ENCODE results near the gene CHIC2. TPM values are rescaled to one million over a fixed set of nuclear protein-coding genes. Genes with fewer than 3 reads are reported as not detected.

CHIC2 gene
- total RNA-seq, 1 experiment from 2014 or later = 73.7 TPM

GRCh38 chr4:53997898-53998297 is 66.5 kb downstream of the CHIC2 start:
- no peaks in the 10 kb centered on the region for H3K27me3 ChIP-seq (replicated peaks)
- DNase-seq (ENCODE audit: low read depth in 1 of 2, low spot score in 2 of 2) = no peak
- no peak overlapping the region for H3K4me3 ChIP-seq
- no peaks in the 10 kb centered on the region for H3K9me3 ChIP-seq (replicated peaks)
- H3K4me1 ChIP-seq (replicated peaks) = no peaks in the 10 kb centered on the region
- H3K27ac ChIP-seq = no peak overlapping the region
- peaks cover 4% of the 10 kb centered on the region; the same call in 1 of the 2 replicates for H3K36me3 ChIP-seq

- Histone ChIP-seq H3K9me3 (replicated peaks) (no peaks in the 10 kb centered on the region), H3K4me3 (no peak overlapping the region), H3K27ac (no peak overlapping the region), H3K27me3 (replicated peaks) (no peaks in the 10 kb centered on the region), H3K4me1 (replicated peaks) (no peaks in the 10 kb centered on the region), H3K36me3 (no peaks in the 10 kb centered on the region)
- DNase-seq (ENCODE audit: low read depth in 1 of 2, low spot score in 2 of 2) = no peak
Observed at GRCh38 chr4:53994382-53995102, 69.9 kb downstream of the CHIC2 start.

- Histone ChIP-seq H3K4me3 (no peak overlapping the region), H3K9me3 (replicated peaks) (no peaks in the 10 kb centered on the region), H3K36me3 (no peaks in the 10 kb centered on the region), H3K4me1 (replicated peaks) (peaks cover 4% of the 10 kb centered on the region), H3K27me3 (replicated peaks) (no peaks in the 10 kb centered on the region), H3K27ac (no peak overlapping the region)
- DNase-seq (ENCODE audit: low read depth in 1 of 2, low spot score in 2 of 2) = no peak
Observed at GRCh38 chr4:53992785-53993184, 71.6 kb downstream of the CHIC2 start.

GRCh38 chr4:53991821-53992220 is 72.6 kb downstream of the CHIC2 start:
- H3K27me3 ChIP-seq (replicated peaks) = no peaks in the 10 kb centered on the region
- H3K4me3 ChIP-seq = no peak overlapping the region
- no peak overlapping the region for H3K27ac ChIP-seq
- H3K9me3 ChIP-seq (replicated peaks) = no peaks in the 10 kb centered on the region
- H3K36me3 ChIP-seq = no peaks in the 10 kb centered on the region
- H3K4me1 ChIP-seq (replicated peaks) = peaks cover 6% of the 10 kb centered on the region
- DNase-seq (ENCODE audit: low read depth in 1 of 2, low spot score in 2 of 2) = no peak

- no peak for DNase-seq (ENCODE audit: low read depth in 1 of 2, low spot score in 2 of 2)
- no peaks in the 10 kb centered on the region for H3K27me3 ChIP-seq (replicated peaks)
- no peaks in the 10 kb centered on the region for H3K36me3 ChIP-seq
- H3K4me1 ChIP-seq (replicated peaks) = peaks cover 6% of the 10 kb centered on the region
- no peak overlapping the region for H3K4me3 ChIP-seq
- no peaks in the 10 kb centered on the region for H3K9me3 ChIP-seq (replicated peaks)
- H3K27ac ChIP-seq = no peak overlapping the region
Observed at GRCh38 chr4:53990641-53991040, 73.8 kb downstream of the CHIC2 start.

GRCh38 chr4:53987761-53988171 is 76.6 kb downstream of the CHIC2 start:
- peak in 1 of 2 experiments; percentile 19 for DNase-seq (ENCODE audit: low read depth in 1 of 2, low spot score in 2 of 2)
- Histone ChIP-seq H3K4me3 (no peak overlapping the region), H3K27me3 (replicated peaks) (no peaks in the 10 kb centered on the region), H3K36me3 (no peaks in the 10 kb centered on the region), H3K9me3 (replicated peaks) (no peaks in the 10 kb centered on the region), H3K4me1 (replicated peaks) (peaks cover 6% of the 10 kb centered on the region), H3K27ac (no peak overlapping the region)

- H3K36me3 ChIP-seq = no peaks in the 10 kb centered on the region
- H3K9me3 ChIP-seq (replicated peaks) = no peaks in the 10 kb centered on the region
- no peaks in the 10 kb centered on the region for H3K27me3 ChIP-seq (replicated peaks)
- H3K4me3 ChIP-seq = no peak overlapping the region
- H3K27ac ChIP-seq = no peak overlapping the region
- DNase-seq (ENCODE audit: low read depth in 1 of 2, low spot score in 2 of 2) = no peak
- peaks cover 6% of the 10 kb centered on the region for H3K4me1 ChIP-seq (replicated peaks)
Observed at GRCh38 chr4:53986062-53986461, 78.3 kb downstream of the CHIC2 start.

- H3K27ac ChIP-seq = no peak overlapping the region
- H3K4me3 ChIP-seq = no peak overlapping the region
- no peaks in the 10 kb centered on the region for H3K36me3 ChIP-seq
- H3K4me1 ChIP-seq (replicated peaks) = no peaks in the 10 kb centered on the region
- no peaks in the 10 kb centered on the region for H3K9me3 ChIP-seq (replicated peaks)
- DNase-seq (ENCODE audit: low read depth in 1 of 2, low spot score in 2 of 2) = no peak
- H3K27me3 ChIP-seq (replicated peaks) = no peaks in the 10 kb centered on the region
Observed at GRCh38 chr4:53981567-53981966, 82.8 kb downstream of the CHIC2 start.

- H3K9me3 ChIP-seq (replicated peaks) = no peaks in the 10 kb centered on the region
- H3K27me3 ChIP-seq (replicated peaks) = no peaks in the 10 kb centered on the region
- H3K27ac ChIP-seq = no peak overlapping the region
- no peak overlapping the region for H3K4me3 ChIP-seq
- no peaks in the 10 kb centered on the region for H3K4me1 ChIP-seq (replicated peaks)
- DNase-seq (ENCODE audit: low read depth in 1 of 2, low spot score in 2 of 2) = no peak
- H3K36me3 ChIP-seq = no peaks in the 10 kb centered on the region
Observed at GRCh38 chr4:53981066-53981465, 83.3 kb downstream of the CHIC2 start.

- Histone ChIP-seq H3K27me3 (replicated peaks) (no peaks in the 10 kb centered on the region), H3K27ac (no peak overlapping the region), H3K4me3 (no peak overlapping the region), H3K4me1 (replicated peaks) (no peaks in the 10 kb centered on the region), H3K9me3 (replicated peaks) (no peaks in the 10 kb centered on the region), H3K36me3 (no peaks in the 10 kb centered on the region)
- DNase-seq (ENCODE audit: low read depth in 1 of 2, low spot score in 2 of 2) = no peak
Observed at GRCh38 chr4:53974561-53974960, 89.8 kb downstream of the CHIC2 start.

- Histone ChIP-seq H3K4me3 (no peak overlapping the region), H3K4me1 (replicated peaks) (peaks cover 6% of the 10 kb centered on the region; the same call in 1 of the 2 replicates), H3K36me3 (no peaks in the 10 kb centered on the region), H3K9me3 (replicated peaks) (no peaks in the 10 kb centered on the region), H3K27ac (no peak overlapping the region), H3K27me3 (replicated peaks) (no peaks in the 10 kb centered on the region)
- no peak for DNase-seq (ENCODE audit: low read depth in 1 of 2, low spot score in 2 of 2)
Observed at GRCh38 chr4:53967986-53968385, 96.4 kb downstream of the CHIC2 start.

- no peaks in the 10 kb centered on the region for H3K9me3 ChIP-seq (replicated peaks)
- no peaks in the 10 kb centered on the region for H3K27me3 ChIP-seq (replicated peaks)
- DNase-seq (ENCODE audit: low read depth in 1 of 2, low spot score in 2 of 2) = no peak
- peaks cover 10% of the 10 kb centered on the region; the same call in 1 of the 2 replicates for H3K4me1 ChIP-seq (replicated peaks)
- H3K4me3 ChIP-seq = no peak overlapping the region
- H3K27ac ChIP-seq = no peak overlapping the region
- no peaks in the 10 kb centered on the region for H3K36me3 ChIP-seq
Observed at GRCh38 chr4:53963781-53964180, 100.6 kb downstream of the CHIC2 start.

- Histone ChIP-seq H3K27me3 (replicated peaks) (no peaks in the 10 kb centered on the region), H3K27ac (no peak overlapping the region), H3K36me3 (no peaks in the 10 kb centered on the region), H3K9me3 (replicated peaks) (no peaks in the 10 kb centered on the region), H3K4me1 (replicated peaks) (peaks cover 10% of the 10 kb centered on the region; the same call in 1 of the 2 replicates), H3K4me3 (no peak overlapping the region)
- no peak for DNase-seq (ENCODE audit: low read depth in 1 of 2, low spot score in 2 of 2)
Observed at GRCh38 chr4:53963336-53963735, 101.1 kb downstream of the CHIC2 start.

- H3K9me3 ChIP-seq (replicated peaks) = no peaks in the 10 kb centered on the region
- DNase-seq (ENCODE audit: low read depth in 1 of 2, low spot score in 2 of 2) = no peak
- no peak overlapping the region for H3K4me3 ChIP-seq
- peaks cover 10% of the 10 kb centered on the region; the same call in 1 of the 2 replicates for H3K4me1 ChIP-seq (replicated peaks)
- H3K27me3 ChIP-seq (replicated peaks) = no peaks in the 10 kb centered on the region
- H3K27ac ChIP-seq = no peak overlapping the region
- no peaks in the 10 kb centered on the region for H3K36me3 ChIP-seq
Observed at GRCh38 chr4:53962516-53963225, 101.7 kb downstream of the CHIC2 start.

All from SJSA1 (cell line).